CD4-positive, alpha-beta T cell (primary cell): ENCODE measurements around the gene NPHP1. TPM values are rescaled to one million over a fixed set of nuclear protein-coding genes. Genes with fewer than 3 reads are reported as not detected.

Experiments used
- ATAC-seq: fragments of 200-7000 bp; cut with Tn5 transposase; one replicate; pipeline ENCODE4 v1.10.0; 2022; ENCODE audit warnings: mild to moderate bottlenecking; ENCODE audit not compliant: poor library complexity
- CTCF ChIA-PET: fragments of 350-600 bp; sonication (Branson Sonifier 250); formaldehyde crosslinking; loops from one replicate; lab custom pipeline; 2021; ENCODE audit warnings: antibody characterized with exemption, inconsistent platforms; lab: Charles Lee
- POLR2A ChIA-PET: fragments of 350-600 bp; sonication (Branson Sonifier 250); formaldehyde crosslinking; loops from one replicate; lab custom pipeline; 2021; ENCODE audit warnings: antibody characterized with exemption, inconsistent platforms; lab: Charles Lee
- DNase-seq, 14 experiments: peaks; one replicate each; pipeline ENCODE4 v3.0.0-alpha.2; 2013 to 2020; ENCODE audit warnings: mixed read lengths in 2 of 14
- H3K27ac ChIP-seq, 2 donors: one replicate each; pipeline versions ENCODE4 v1.5.1 to v1.7.0; 2013; ENCODE audit warnings: low read length in 2 of 2, low read depth in 1 of 2, mild to moderate bottlenecking in 1 of 2
- H3K27me3 ChIP-seq, 2 experiments: 1 replicate in 1 of 2; 2 replicates in 1 of 2; pipeline versions ENCODE4 v1.6.1 to v1.7.0; 2013; ENCODE audit warnings: low read length in 2 of 2, control low read depth in 1 of 2, mild to moderate bottlenecking in 1 of 2, moderate library complexity in 1 of 2; ENCODE audit not compliant: insufficient read depth in 2 of 2, control insufficient read depth in 1 of 2
- H3K36me3 ChIP-seq: one replicate; pipeline ENCODE4 v1.6.1; 2013; ENCODE audit warnings: low read length, control low read depth; ENCODE audit not compliant: insufficient read depth
- H3K4me1 ChIP-seq: one replicate; pipeline ENCODE4 v1.6.1; 2013; ENCODE audit warnings: low read length, control low read depth; ENCODE audit not compliant: insufficient read depth
- H3K4me3 ChIP-seq: one replicate; pipeline ENCODE4 v1.5.1; 2013; ENCODE audit warnings: mild to moderate bottlenecking, low read length, moderate library complexity
- H3K9me3 ChIP-seq, 2 experiments: 1 replicate in 1 of 2; 2 replicates in 1 of 2; pipeline versions ENCODE4 v1.6.1 to v1.7.0; 2013; ENCODE audit warnings: low read length in 2 of 2, mild to moderate bottlenecking in 2 of 2, control low read depth in 1 of 2, moderate library complexity in 1 of 2; ENCODE audit not compliant: control insufficient read depth in 1 of 2, insufficient read depth in 1 of 2
- H3K27ac Mint-ChIP-seq: one replicate; pipeline ENCODE4 v1.8.0; 2020; ENCODE audit warnings: mixed read lengths
- H3K27me3 Mint-ChIP-seq: one replicate; pipeline ENCODE4 v1.8.0; 2021; ENCODE audit warnings: mixed read lengths
- H3K36me3 Mint-ChIP-seq: one replicate; pipeline ENCODE4 v1.8.0; 2021; ENCODE audit warnings: low read depth, mixed read lengths
- H3K4me1 Mint-ChIP-seq: one replicate; pipeline ENCODE4 v1.8.0; 2021; ENCODE audit warnings: low read depth, mixed read lengths
- H3K4me3 Mint-ChIP-seq: one replicate; pipeline ENCODE4 v1.8.0; 2020; ENCODE audit warnings: mild to moderate bottlenecking, mixed read lengths
- H3K9me3 Mint-ChIP-seq: one replicate; pipeline ENCODE4 v1.8.0; 2020; ENCODE audit warnings: mixed read lengths
- CTCF ChIP-seq: fragments of 200-600 bp; IDR thresholded peaks from one replicate; pipeline ENCODE4 v1.8.0; 2022; ENCODE audit warnings: antibody characterized with exemption, mild to moderate bottlenecking
- intact Hi-C, 2 experiments: fragments of 100-400 bp; cut with DNase I in 1 of 2; cut with micrococcal nuclease in 1 of 2; formaldehyde crosslinking; loops; one replicate each; pipeline versions ENCODE4 v1.15.1 to v1.9.0; 2023 to 2025; cut with DNase I, micrococcal nuclease
- total RNA-seq, 174 experiments: library from RNA in 2 of 174; stranded (reverse) in 2 of 174; gene quantifications; one replicate each; pipeline ENCODE4 v1.2.3 and lab custom pipeline; 2021 to 2026

The NPHP1 gene
- total RNA-seq, 2 experiments from 2014 or later: 0.33 to 0.98 TPM

DNA sequence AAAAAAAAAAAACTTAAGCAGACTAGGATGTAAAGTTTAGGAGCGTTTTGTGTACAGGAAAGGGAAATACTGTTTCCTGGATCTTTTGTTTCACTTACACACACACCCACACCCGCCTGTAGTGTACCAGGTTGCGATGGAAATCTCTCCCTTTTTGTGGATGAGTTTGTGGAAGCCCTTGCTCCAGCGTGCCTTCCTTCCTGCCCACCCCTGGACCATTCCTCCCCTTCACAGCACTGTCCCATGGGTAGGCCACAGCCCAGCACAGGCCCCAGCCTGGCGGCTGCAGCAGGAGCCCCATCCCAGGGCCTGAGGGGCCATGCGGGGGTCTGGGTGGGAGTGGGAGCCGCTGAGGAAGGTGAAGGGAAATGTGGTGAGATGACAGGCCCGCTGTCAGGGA, 104.3 kb downstream of the NPHP1 start:
- Mint-ChIP-seq H3K4me1 (no peaks in the 10 kb centered on the region), H3K9me3 (no peaks in the 10 kb centered on the region), H3K27me3 (peaks cover 31% of the 10 kb centered on the region), H3K36me3 (no peaks in the 10 kb centered on the region), H3K4me3 (no peak overlapping the region), H3K27ac (no peak overlapping the region)
- TF ChIP-seq CTCF: no peak
- Histone ChIP-seq H3K9me3 (no peaks in the 10 kb centered on the region), H3K36me3 (no peaks in the 10 kb centered on the region), H3K4me3 (no peak overlapping the region), H3K27me3 (peaks cover 3 to 6% of the 10 kb centered on the region in 2 experiments), H3K27ac (no peak overlapping the region), H3K4me1 (no peaks in the 10 kb centered on the region)
- DNase-seq (no peak), ATAC-seq (no peak)
- POLR2A ChIA-PET: no interaction called here
- CTCF ChIA-PET: no interaction called here
- intact Hi-C loops: no loop called here

DNA sequence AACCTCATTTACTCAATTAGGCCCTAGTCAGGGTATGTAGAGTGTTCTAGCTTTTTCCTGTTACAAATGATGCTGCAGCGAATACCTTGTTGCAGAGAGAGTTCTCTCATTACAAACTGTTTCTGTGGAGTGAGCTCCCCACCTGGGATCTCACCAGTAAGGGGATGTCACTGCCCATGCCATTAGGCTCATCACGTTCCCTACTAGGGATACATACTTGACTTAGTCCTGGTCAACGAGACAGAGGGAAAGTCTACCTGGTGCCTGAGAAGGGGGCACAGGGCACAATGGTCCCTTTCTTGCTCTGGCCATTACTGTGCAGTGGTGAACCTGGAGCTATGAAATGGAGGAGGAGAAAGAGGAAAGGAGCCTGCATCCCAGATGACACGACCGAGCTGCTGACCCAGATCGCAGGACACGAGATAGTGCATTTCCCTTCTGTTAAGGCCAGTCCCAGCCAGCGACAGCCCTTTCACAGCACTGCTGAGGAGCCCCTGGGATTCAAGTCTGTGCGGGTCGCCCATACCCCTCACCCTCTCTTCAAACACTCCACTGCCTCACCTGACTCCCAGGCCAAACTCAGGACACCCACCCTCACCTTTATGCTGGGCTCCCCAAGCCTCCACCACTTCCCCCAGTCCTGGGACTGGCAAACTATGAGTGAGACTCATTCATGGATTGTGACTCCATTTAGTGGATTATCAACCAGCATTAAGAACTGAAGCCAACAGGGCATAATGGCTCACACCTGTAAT, 105.2 kb downstream of the NPHP1 start:
- H3K27me3 Mint-ChIP-seq: peaks cover 25% of the 10 kb centered on the region
- DNase-seq (no peak), ATAC-seq (no peak)
- H3K36me3 Mint-ChIP-seq: no peaks in the 10 kb centered on the region
- no peaks in the 10 kb centered on the region for H3K9me3 Mint-ChIP-seq
- CTCF ChIA-PET: no interaction called here
- no peaks in the 10 kb centered on the region for H3K4me1 Mint-ChIP-seq
- no peaks in the 10 kb centered on the region for H3K36me3 ChIP-seq
- H3K4me3 ChIP-seq: no peak overlapping the region
- no peak overlapping the region for H3K4me3 Mint-ChIP-seq
- TF ChIP-seq CTCF: no peak
- H3K27ac Mint-ChIP-seq: no peak overlapping the region
- no peaks in the 10 kb centered on the region for H3K9me3 ChIP-seq
- H3K4me1 ChIP-seq: no peaks in the 10 kb centered on the region
- POLR2A ChIA-PET: no interaction called here
- peaks cover 0 to 2% of the 10 kb centered on the region in 2 experiments for H3K27me3 ChIP-seq
- no peak overlapping the region for H3K27ac ChIP-seq
- intact Hi-C loops: no loop called here

DNA sequence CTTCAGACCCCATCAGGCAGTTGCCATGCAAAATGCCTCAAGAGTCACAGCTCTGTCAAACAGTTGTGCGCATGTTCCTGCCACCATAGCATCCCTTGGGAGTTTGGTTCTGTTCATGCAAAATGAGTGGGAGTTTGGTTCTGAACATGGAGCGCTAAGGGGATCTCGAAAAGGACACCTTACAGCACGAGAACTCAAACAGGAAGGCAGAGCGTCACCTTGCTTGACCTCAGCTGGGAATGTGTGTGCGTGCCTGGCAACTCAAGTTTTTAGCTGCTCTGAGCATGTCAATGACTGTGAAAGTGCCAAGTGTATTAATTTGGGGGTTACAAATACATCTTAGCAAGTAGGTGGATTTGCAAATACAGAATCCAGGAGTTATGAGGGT, 105.8 kb downstream of the NPHP1 start:
- intact Hi-C loops: no loop called here
- no peaks in the 10 kb centered on the region for H3K9me3 ChIP-seq
- H3K4me1 ChIP-seq: no peaks in the 10 kb centered on the region
- H3K27me3 Mint-ChIP-seq: peaks cover 18% of the 10 kb centered on the region
- no peak for TF ChIP-seq CTCF
- no peak overlapping the region for H3K27ac Mint-ChIP-seq
- DNase-seq: no peak
- H3K27me3 ChIP-seq: peaks cover 0 to 2% of the 10 kb centered on the region in 2 experiments
- CTCF ChIA-PET: no interaction called here
- no peak overlapping the region for H3K27ac ChIP-seq
- H3K4me3 ChIP-seq: no peak overlapping the region
- no peaks in the 10 kb centered on the region for H3K9me3 Mint-ChIP-seq
- no peaks in the 10 kb centered on the region for H3K36me3 Mint-ChIP-seq
- no peak for ATAC-seq
- POLR2A ChIA-PET: no interaction called here
- H3K36me3 ChIP-seq: no peaks in the 10 kb centered on the region
- H3K4me3 Mint-ChIP-seq: no peak overlapping the region
- H3K4me1 Mint-ChIP-seq: no peaks in the 10 kb centered on the region
